ENCODE data around the gene RASSF3. TPM values are rescaled to one million over a fixed set of nuclear protein-coding genes. Genes with fewer than 3 reads are reported as not detected.
A peak's percentile ranks its signal among the peaks of the same experiment; 100 is the strongest.

The RASSF3 gene
- total and polyA plus RNA-seq, 11 donors, result 32.8 to 116 (median 90.6) TPM

DNA sequence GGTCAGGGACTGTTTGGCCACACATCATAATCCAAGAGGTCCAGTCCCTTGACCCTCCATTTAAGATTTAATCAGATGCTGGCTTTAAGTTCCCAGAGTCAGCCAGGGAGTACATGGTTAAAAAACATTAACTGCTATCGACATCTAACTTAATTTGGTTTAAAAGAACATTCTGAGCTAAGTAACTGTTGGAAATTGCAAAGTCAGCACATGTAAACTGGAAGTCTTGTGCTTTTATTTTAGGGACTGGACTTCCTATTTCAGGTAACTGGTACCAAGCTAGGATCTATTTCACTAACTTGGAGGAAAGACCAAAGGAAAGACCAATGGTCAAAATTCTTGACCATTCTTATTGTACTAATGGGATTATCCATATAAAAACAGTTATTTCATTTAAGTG is 108.4 kb downstream of the RASSF3 start:
- Histone ChIP-seq H3K27ac (peak overlapping the region in 1 of 12 donors; percentile 65), H3K4me1 (peaks cover 0 to 47% (median 0%) of the 10 kb centered on the region in 12 donors), H3K27me3 (no peaks in the 10 kb centered on the region), H3K4me3 (no peak overlapping the region), H3K9me3 (no peaks in the 10 kb centered on the region), H3K36me3 (peaks cover 0 to 100% (median 96%) of the 10 kb centered on the region in 9 donors)
- WGBS, 4 donors, result 80 to 96% (median 87%) methylated on average over 1 of the region's 1 CpG
- ATAC-seq (no peak), DNase-seq (no peak)
- intact Hi-C loops (cut with DNase I), result no loop called here
- TF ChIP-seq, protein P1, sequence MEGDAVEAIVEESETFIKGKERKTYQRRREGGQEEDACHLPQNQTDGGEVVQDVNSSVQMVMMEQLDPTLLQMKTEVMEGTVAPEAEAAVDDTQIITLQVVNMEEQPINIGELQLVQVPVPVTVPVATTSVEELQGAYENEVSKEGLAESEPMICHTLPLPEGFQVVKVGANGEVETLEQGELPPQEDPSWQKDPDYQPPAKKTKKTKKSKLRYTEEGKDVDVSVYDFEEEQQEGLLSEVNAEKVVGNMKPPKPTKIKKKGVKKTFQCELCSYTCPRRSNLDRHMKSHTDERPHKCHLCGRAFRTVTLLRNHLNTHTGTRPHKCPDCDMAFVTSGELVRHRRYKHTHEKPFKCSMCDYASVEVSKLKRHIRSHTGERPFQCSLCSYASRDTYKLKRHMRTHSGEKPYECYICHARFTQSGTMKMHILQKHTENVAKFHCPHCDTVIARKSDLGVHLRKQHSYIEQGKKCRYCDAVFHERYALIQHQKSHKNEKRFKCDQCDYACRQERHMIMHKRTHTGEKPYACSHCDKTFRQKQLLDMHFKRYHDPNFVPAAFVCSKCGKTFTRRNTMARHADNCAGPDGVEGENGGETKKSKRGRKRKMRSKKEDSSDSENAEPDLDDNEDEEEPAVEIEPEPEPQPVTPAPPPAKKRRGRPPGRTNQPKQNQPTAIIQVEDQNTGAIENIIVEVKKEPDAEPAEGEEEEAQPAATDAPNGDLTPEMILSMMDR (IDR thresholded peaks at IDR 0.05), result no peak
- TF ChIP-seq POLR2A (IDR thresholded peaks at IDR 0.05), result no peak

DNA sequence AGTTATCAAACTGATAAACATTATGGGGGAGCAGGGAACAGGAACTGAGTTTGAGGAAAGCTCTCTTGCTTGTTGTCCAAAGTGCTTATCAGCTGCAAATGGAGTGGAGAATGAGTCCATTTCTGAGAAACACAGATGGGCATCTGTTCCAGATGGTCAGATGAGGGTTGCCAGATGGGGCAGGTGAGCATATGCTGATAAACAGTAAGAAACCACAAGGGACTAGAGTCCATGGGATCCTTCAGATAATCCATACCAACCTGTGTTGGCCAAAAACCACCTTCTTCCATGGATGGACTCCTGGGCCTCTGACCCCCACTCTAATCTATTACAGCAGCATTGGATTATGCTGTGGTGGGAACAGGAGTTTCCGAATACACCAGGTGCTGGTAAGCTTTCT is 110.6 kb downstream of the RASSF3 start:
- WGBS, 4 donors, result 95 to 98% (median 96%) methylated on average over 1 of the region's 1 CpG
- Histone ChIP-seq H3K4me3 (no peak overlapping the region), H3K27ac (no peak overlapping the region), H3K4me1 (peaks cover 0 to 24% (median 0%) of the 10 kb centered on the region in 12 donors), H3K27me3 (no peaks in the 10 kb centered on the region), H3K36me3 (peaks cover 0 to 100% (median 80%) of the 10 kb centered on the region in 9 donors), H3K9me3 (no peaks in the 10 kb centered on the region)
- ATAC-seq (no peak), DNase-seq (no peak)
- intact Hi-C loops (cut with DNase I), result no loop called here
- TF ChIP-seq POLR2A (IDR thresholded peaks at IDR 0.05), result no peak
- TF ChIP-seq, protein P1 (IDR thresholded peaks at IDR 0.05), result no peak

DNA sequence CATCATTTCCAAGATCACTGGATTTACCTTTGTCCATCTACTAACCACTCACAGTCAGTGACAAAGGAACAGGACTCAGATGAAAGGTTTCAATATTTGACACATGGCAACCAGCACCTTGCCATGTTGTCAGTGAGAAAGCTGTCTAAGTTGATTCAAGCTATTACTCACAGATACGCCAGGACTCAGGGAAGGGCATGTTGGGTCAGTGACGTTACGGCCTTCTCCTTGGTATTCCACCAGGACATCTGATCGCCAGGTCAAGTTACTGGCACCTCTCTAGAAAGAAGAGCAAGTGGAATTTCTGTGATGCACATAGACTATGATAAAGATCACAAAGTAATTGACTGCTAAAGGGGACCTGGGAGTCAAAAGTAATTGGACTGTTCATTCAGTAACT is 112.5 kb downstream of the RASSF3 start:
- H3K4me1 ChIP-seq, result peaks cover 0 to 13% (median 0%) of the 10 kb centered on the region in 12 donors
- H3K27ac ChIP-seq, result no peak overlapping the region
- H3K27me3 ChIP-seq, result no peaks in the 10 kb centered on the region
- peaks cover 0 to 100% (median 78%) of the 10 kb centered on the region in 9 donors for H3K36me3 ChIP-seq
- ATAC-seq (no peak), DNase-seq (no peak)
- H3K9me3 ChIP-seq, result no peaks in the 10 kb centered on the region
- H3K4me3 ChIP-seq, result no peak overlapping the region
- WGBS, 4 donors, result 92 to 97% (median 94%) methylated on average over 4 of the region's 4 CpGs
- intact Hi-C loops (cut with DNase I), result no loop called here
- TF ChIP-seq, protein P1 (IDR thresholded peaks at IDR 0.05), result no peak
- TF ChIP-seq POLR2A (IDR thresholded peaks at IDR 0.05), result no peak

DNA sequence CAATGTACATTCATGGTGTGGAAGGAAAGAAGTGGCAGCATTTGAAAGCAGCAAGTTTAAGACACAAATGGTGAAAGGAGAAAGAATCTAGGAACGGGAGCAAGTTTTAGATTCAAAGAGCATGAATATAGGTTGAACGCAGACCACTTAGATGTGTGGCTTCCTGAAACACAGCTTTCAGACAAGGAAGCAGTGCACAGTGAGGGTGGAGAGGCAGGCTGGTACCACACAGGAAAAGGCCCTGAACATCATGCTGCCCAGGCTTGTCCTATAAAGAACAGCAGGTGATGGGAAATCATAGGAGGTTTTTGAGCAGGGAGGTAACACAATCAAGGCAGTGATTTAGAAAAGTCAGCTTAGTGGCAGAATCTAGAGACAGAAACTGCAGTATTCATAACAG is 113.3 kb downstream of the RASSF3 start:
- Histone ChIP-seq H3K4me3 (no peak overlapping the region), H3K9me3 (no peaks in the 10 kb centered on the region), H3K36me3 (peaks cover 0 to 100% (median 78%) of the 10 kb centered on the region in 9 donors), H3K27me3 (no peaks in the 10 kb centered on the region), H3K4me1 (peaks cover 0 to 5% (median 0%) of the 10 kb centered on the region in 12 donors), H3K27ac (no peak overlapping the region)
- TF ChIP-seq POLR2A (IDR thresholded peaks at IDR 0.05), result no peak
- TF ChIP-seq, protein P1 (IDR thresholded peaks at IDR 0.05), result no peak
- intact Hi-C loops (cut with DNase I), result no loop called here
- DNase-seq (no peak), ATAC-seq (no peak)
- WGBS, 4 donors, result 92 to 100% (median 95%) methylated on average over 2 of the region's 2 CpGs

Data from heart left ventricle (tissue), 16 donors.